NCI-H1105 treated with DMSO at 0.1 percent for 48 hours (cell line): ENCODE data around the gene SEC23A.
"Not testable (repeated sequence)": the region's sequence is repeated elsewhere in the genome, so short reads cannot be mapped to it uniquely, and the experiment has no call there.

Source experiments
- DNase-seq: peaks from one replicate; lab custom pipeline; 2025; lab: John Stamatoyannopoulos, UW

Gene SEC23A

GRCh38 chr14:39029789-39030188 is 73.2 kb downstream of the SEC23A start:
- DNase-seq, result no peak

GRCh38 chr14:39028620-39029019 is 74.4 kb downstream of the SEC23A start:
- DNase-seq, result no peak

GRCh38 chr14:39025810-39026627 is 77.0 kb downstream of the SEC23A start:
- DNase-seq, result peak; percentile 33

GRCh38 chr14:39025250-39025809 is 77.7 kb downstream of the SEC23A start:
- peak; percentile 1 for DNase-seq

- peak; percentile 85 for DNase-seq
Measured at GRCh38 chr14:39023939-39024871, 78.8 kb downstream of the SEC23A start.

- peak; percentile 71 for DNase-seq
Measured at GRCh38 chr14:39017096-39018016, 85.7 kb downstream of the SEC23A start.

GRCh38 chr14:39016733-39017095 is 86.3 kb downstream of the SEC23A start:
- no peak for DNase-seq

- DNase-seq, result no peak
Measured at GRCh38 chr14:39015964-39016577, 87.0 kb downstream of the SEC23A start.

GRCh38 chr14:39015360-39015961 is 87.6 kb downstream of the SEC23A start:
- peak; percentile 68 for DNase-seq

GRCh38 chr14:39014460-39014859 is 88.6 kb downstream of the SEC23A start:
- no peak for DNase-seq

- not testable (repeated sequence) for DNase-seq
Measured at GRCh38 chr14:39008965-39009364, 94.1 kb downstream of the SEC23A start.

GRCh38 chr14:39006721-39007410 is 96.2 kb downstream of the SEC23A start:
- no peak for DNase-seq

GRCh38 chr14:39005044-39005880 is 97.8 kb downstream of the SEC23A start:
- DNase-seq, result no peak

- DNase-seq, result no peak
Measured at GRCh38 chr14:38999949-39000348, 103.1 kb downstream of the SEC23A start.

- peak; percentile 73 for DNase-seq
Measured at GRCh38 chr14:38994731-38995130, 108.3 kb downstream of the SEC23A start.

- DNase-seq, result no peak
Measured at GRCh38 chr14:38993981-38994380, 109.1 kb downstream of the SEC23A start.

GRCh38 chr14:38992067-38992844 is 110.8 kb downstream of the SEC23A start:
- no peak for DNase-seq

- no peak for DNase-seq
Measured at GRCh38 chr14:38991299-38991698, 111.7 kb downstream of the SEC23A start.
